Body of pancreas (tissue), 4 donors: ENCODE measurements around the gene TRMU.

Source experiments
- CTCF ChIP-seq, 7 experiments: fragments of 450-650 bp in 4 of 7; fragments of 200-600 bp in 3 of 7; sonication (generic) in 3 of 7; IDR thresholded peaks; one replicate each; pipeline ENCODE4 v1.5.1; 2016 to 2019; ENCODE audit warnings: antibody characterized with exemption in 7 of 7
- POLR2A ChIP-seq, 3 donors: fragments of 450-650 bp; IDR thresholded peaks; one replicate each; pipeline ENCODE4 v1.6.1; 2016; ENCODE audit warnings: antibody characterized with exemption in 3 of 3, mild to moderate bottlenecking in 2 of 3

- TF ChIP-seq CTCF (IDR thresholded peaks at IDR 0.05), result no peak
- no peak for TF ChIP-seq POLR2A (IDR thresholded peaks at IDR 0.05)
These were observed 49.5 kb upstream of the TRMU start for GRCh38 chr22:46286006-46286405.
